Stimulated activated CD8-positive, alpha-beta memory T cell treated with anti-CD3 and anti-CD28 coated beads, Interleukin-4, amount 100 ng/mL, for 24 hours (primary cell): Measurements from ENCODE around the gene RASAL2.
"Not testable (repeated sequence)": the region's sequence is repeated elsewhere in the genome, so short reads cannot be mapped to it uniquely, and the experiment has no call there.

Experiments used
- DNase-seq: peaks from one replicate; pipeline ENCODE4 v3.0.0-alpha.2; 2020; ENCODE audit warnings: low read depth

Gene RASAL2

DNA sequence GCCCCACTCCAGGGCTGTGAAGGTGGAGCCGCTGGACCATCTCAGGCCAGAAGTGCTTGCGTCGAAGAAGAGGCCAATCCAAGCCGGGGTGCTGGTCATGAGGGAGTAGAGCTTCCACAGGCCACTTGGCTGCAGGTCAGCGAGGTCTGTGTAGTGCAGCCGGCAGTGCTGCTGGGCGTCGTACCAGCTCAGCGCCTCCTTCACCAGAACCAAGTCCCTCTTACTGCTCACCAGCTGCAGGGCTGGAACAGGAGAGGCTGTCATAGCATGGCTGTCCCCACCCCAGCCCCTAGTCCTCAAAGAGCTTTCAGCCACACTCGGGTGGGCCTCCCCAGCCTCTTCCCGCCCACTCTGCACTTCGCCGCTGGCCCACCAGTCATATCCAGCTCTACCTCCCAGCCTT lies 400.7 kb downstream of the RASAL2 start:
- DNase-seq = no peak

DNA sequence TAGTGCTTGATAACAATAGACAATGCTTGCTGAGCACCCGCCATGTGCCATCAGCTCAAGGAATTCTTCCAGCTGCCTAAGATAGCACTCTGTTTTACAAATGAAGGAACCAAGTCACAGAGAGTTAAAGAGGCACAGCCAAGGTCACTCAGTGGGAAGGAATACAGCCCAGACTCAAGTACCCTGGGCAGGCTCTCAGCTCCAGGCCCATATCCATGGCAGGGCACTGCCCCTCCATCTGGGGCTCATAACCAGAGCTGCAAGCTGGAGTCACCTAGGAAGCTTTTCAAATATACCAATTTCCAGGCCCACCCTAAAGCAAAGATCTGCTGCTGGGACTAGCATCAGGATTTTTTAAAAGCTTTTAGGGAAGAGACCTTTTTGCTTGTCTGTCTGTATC lies 401.3 kb downstream of the RASAL2 start:
- DNase-seq = no peak

DNA sequence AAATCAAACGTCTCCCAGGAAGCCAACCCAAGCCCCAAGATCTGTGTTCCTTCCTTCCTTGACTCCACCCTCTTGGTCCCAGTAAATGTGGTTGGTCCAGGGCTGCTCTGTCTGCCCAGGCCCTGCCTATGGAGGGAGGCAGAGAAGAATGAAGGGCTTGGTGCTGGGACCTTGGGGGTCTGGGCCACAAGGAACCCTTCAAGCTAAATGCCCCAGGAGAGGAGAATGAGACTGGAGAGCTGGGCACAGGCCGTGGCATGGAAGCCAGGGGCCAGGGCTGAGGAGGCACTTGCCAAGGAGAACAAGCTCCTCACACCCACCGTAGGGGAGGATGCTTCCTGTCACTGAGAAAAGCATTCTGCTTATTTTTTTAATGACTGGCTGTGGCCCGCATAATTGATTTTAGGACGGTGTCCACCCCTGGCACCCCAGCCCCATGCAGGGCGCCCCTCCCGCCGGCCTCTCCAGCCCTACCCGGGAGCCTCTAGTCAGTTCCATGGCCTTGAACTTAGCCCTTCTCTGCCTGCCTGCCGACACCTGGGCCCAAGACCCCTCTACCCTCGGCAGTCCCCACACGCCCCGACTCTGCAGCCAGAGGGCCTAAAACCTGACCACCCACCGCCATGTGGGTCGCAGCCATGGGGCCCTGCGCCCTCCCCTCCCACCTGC lies 402.0 kb downstream of the RASAL2 start:
- DNase-seq = no peak

DNA sequence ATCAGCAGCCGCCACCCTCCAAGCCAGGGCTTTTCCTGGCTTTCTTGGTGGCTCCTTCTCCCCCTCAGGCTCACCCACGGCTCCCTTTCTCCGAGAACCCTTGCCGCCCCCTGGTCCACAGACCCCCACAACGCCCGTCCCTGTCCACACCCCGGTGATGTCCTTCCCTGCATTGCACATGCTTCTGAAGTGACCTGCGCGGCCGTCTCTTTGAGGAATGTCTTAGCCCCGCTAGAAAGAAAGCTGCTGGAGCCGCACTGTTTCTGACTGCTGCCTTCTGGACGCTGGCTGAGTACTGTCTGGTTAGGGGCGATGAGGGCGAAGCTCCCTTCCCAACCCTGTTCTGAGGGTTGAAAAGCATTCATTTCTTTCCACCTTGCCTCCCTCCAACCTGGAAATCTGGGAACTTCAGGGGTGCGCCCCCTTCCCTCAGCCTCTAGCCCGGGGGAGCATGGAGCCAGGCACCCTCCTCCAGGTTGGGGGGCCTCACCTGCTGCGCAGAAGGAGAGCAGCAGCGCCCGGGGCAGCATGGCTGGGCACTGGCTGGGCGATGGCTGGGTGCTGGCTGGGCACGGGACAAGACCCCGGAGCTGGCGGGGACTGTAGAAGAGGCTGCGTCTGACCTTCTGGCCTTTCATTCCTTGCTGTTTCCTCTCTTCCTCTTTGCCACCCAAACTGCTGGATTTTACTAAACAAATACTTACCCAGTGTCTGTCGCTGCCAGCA lies 402.7 kb downstream of the RASAL2 start, which contains the start of gene CLEC20A:
CLEC20A (minus strand) TSS at position 555 of the 726 bp plus-strand sequence; CDS start at position 530, 25 bp downstream.
- no peak for DNase-seq

DNA sequence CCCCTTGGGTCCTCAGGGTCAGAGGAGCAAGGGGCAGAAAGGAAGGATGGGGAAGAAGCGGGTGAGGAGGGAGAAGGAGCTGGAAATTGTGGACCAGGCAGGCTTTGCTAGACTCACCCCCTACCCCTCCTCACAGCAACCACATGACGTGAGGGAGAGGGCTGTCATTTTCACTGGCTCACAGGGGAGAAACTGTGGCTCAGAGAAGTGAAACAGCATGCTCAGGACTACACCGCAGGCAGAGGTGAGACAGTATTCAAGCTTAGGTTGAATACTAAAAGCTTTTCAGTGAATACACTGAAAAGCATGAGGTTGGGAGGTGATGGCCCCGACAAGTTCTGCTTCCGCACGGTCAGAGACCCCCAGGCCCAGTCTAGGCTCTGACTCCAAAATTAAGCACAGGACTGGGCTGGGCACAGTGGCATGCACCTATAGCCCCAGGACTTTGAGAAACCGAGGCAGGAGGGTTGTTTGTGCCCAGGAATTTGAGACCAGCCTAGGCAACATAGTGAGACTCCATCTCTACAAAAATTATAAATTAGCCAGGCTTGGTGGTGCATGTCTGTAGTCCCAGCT lies 404.1 kb downstream of the RASAL2 start:
- DNase-seq = no peak

DNA sequence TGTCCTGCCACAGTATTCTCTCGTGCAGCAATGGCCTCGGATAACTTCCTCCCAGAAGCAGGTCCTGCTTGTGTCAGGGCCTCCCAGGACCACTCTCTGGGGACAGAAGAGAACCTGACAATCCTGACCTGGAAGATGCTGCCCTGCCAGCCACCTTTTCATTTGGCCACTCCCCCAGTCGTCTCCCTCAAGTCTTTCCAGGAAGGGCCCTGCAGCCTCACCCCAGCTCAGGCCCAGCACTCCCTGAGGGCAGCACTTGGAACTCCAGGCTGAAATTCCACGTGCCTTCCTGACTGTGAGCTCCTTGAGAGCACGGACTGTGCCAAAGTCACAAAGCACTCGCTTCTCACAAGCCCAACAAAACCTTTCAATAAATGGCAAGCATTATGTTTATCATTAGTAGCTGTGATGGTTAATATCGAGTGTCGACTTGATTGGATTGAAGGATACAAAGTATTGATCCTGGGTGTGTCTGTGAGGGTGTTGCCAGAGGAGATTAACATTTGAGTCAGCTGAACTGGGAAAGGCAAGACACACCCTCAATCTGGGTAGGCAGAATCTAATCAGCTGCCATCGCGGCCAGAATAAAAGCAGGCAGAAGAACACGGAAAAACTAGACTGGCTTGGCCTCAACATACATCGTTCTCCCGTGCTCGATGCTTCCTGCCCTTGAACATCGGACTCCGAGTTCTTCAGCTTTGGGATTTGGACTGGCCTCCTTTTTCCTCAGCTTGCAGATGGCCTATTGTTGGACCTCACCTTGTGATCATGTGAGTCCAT lies 405.2 kb downstream of the RASAL2 start:
- DNase-seq = no peak

DNA sequence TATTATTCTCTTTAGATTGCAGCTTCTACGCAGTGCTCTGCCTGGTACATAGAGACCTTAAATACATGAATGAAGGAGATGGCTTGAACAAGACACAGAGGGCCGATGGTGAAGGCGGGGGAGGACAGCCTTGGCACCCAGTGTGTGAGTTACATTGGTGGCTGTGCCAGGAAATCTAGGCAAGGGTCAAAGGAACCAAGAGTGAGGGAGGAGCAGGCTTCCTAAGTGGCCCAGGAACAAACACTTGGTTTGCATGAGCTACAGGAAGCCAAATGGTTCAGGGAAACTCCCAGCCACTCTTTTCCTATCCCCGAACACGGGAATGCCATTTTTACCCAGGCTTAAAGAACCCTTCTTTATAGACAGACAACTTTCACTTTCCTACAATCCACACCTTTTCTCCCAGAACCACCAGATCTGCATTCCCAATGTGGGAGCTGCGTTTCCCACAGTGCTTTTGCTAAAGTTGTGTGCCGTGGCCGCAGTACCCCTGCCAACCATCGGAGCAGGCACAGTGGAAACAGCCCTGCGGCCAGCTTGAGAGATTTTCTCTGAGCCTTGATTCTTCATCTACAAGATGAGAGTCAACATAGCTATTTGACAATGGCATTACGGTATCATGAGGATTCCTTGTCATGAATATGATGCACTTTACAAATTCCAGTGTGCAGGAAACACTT lies 406.3 kb downstream of the RASAL2 start:
- DNase-seq = no peak

DNA sequence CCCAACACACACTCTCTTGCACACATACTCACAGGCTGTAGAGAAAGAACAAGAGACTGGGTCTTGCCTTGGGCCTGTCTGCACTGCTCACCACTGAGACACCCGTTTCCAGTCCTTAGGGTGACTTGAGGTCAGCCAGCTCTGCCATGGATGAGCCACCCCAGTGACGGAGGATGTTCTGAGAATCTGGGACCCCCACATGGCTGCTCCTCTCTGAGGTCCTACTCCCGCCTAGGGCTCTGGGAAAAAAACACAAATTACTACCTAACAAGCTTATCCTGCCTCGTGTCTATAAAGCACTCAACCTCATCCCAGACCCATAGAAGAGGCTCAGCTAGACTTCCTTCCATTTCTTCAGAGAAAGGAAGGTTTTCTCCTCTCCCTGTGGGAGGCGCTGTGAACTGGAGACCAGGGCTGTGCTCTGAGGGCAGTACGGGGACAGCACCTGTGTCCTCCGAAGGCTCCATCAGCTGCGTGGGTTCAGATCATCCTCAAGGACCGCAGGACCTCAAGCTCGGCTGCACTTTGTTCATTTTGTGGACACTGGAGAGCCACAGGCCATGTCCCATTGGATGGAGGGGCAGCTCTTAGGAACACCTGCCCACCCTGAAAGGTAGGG lies 407.1 kb downstream of the RASAL2 start:
- DNase-seq = no peak

DNA sequence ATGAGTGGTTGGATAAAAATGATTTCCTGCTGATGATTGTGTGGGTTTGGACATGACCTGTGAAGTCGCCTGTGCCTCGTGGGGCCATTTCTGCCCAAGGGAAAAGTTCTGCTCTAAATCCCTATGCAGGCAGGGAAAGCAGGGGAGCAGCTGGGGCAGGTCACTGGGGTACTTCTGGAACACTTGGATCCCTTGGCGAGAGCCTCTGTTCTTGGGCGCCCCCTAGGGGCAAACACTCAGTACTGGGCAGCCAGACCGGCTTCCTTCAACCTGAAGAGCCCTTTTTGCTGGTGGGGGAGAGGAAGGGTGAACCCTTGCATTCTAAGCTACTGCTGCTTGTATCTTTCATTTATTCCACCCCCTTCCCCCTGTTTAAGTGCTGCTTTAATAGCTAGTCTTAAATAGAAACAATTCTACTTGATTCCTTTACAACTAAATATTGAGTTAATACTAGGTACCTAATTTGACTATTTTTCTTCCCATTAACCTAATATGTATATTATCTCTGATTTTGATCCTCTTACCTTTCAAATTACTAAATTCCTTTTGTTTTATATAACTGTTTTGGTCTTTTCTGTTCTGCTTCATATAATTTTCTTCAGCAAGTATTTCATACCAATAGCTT lies 407.9 kb downstream of the RASAL2 start:
- DNase-seq = peak; percentile 24

DNA sequence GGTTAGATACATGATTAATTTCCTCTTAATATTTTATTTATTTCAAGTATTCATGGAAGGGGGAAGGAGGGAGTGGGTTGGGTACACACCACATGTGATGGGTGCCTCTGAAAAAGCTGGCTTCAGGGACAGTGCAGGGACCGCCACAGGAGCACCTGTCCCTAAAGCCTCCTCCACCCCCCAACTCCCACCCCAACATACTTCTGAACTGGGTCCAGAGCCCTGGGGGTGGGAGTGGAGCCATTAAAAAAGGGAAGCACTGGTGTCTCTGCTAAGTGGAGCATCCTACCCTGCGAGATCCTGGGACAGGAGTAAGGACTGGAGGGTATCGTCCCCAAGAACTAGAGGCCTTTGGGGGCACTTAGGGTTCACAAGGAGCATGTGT lies 408.4 kb downstream of the RASAL2 start:
- no peak for DNase-seq

DNA sequence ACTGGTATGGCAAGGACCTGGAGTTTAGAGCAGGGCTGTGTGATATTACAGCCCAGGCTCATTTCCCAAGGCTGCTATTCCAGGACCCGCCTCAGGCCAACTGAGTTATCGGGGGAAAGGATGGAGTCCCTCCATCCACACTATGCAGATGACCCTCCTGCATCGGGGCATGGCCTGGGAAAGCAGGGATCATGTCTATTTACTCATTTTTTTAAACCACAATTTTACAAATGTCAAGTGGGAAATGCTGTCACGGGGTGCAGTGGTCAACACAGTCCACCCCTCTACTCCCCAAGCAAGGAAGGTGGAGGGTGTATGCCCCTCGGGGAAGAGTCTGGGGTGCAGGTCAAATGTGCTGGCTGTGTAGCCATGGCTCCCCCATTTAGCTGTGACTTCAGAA lies 409.0 kb downstream of the RASAL2 start:
- DNase-seq = no peak

DNA sequence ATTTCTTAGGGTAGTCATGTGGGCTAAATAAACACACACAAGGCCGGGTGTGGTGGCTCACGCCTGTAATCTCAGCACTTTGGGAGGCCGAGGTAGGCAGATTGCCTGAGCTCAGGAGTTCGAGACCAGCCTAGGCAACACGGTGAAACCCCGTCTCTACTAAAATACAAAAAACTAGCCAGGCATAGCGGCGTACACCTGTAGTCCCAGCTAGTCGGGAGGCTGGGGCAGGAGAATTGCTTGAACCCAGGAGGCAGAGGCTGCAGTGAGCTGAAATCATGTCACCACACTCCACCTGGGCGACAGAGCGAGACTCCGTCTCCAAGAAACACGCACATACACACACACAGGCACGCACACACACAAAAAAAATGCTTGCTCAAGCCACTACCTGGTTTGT lies 409.4 kb downstream of the RASAL2 start:
- not testable (repeated sequence) for DNase-seq

DNA sequence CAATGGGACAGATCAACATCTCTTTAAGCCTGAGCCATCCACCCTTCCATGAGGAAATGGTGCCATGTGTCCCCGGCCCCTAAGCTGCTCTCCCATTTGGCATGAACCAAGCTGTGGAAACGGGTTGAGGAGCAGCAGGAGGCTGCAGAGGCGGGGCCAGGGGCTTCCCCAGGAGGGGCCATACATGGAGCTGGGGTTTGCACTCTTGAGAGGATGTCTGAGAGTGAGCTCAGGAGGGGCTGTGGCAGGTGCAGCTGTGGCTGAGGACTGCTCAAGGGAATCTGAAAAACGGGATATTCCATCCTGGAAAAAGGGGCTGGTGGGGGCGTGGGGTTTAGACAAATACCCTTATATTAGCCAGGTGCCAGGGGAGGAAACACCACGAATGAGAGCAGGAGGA lies 409.9 kb downstream of the RASAL2 start:
- no peak for DNase-seq

DNA sequence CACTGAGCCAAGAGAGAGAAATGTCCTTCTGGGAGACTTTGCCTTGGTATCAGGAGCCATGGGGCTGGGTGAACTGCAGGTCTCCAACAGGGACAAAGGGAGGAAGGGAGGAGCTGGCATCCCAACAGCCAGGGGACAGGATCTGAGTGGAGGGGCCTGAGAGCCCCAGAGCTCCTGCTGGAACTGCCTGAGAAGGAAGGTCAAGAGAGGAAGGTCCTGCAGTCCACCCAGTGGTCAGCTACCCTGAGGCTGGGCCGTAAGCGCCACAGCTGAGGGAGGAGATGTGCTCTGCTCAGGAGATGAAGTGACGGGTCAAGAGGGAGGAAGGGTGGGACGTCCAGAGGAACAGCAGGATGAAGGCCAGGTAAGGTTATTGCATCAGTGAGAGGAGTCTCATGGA lies 410.4 kb downstream of the RASAL2 start:
- no peak for DNase-seq

DNA sequence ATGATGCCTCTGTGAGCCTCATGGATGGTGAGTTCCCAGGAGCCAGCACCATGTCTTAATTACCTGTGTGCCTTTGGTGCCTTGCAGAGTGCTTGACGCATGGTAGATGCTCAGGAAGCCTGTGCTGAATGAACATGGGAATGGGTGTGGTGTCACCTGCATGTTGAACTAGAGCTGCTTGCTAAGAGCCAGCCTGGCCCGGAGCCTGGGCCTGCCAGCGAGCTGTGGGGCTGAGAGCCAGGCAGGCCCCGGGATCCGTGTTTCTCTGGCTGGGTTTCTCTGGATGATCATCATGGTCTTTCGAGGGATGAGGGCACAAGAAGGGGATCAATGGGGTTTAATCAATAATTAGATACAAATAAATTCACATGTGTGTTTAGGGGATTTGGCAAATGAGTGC lies 412.3 kb downstream of the RASAL2 start:
- DNase-seq = no peak

DNA sequence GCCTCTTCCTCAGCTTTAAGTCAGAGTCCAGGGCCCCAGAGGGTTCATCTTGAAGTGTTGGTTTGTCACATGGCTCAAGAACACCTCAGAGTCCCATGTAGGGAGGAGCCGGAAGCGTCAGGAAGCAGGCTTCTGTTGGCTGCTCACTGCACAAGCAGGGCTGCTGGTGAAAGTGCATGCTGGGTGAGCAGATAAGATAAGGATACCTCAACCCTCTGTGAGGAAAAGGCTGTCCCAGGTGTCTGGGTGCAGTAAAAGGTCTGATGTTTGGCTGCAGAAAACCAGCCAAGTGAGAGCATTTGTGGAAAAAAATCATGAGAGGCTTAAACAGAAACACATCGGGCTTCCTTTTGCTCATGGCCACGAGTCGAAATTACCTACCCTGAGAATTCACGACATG lies 412.8 kb downstream of the RASAL2 start:
- no peak for DNase-seq

DNA sequence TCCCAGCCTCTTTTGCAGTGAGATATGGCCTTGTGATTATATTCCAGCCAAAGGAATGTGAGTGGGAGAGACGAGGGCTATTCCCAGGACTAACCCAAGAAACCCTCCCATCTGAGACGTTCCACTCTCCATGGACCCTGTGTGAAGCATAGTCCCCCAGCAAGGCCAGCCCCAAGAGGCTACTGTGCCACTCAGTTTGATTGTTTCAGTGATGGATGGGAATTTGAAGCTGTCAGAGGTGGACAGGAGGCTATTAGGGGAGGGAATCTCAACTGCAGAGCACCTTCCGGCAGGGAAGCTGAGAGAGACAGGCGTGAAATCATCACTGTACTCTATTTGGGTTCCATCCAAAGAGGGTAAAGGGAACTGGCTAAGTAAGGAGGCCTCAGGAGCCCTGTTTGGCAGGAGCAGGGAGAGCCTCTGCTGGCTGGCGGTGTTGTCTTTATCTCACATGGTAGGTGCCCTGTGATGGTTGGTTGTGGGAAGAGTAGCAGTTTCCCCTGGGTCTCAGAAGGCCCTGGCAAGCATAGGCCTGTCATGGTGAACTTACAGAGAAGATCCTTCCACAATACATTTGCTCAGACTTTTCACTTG lies 415.6 kb downstream of the RASAL2 start:
- no peak for DNase-seq

DNA sequence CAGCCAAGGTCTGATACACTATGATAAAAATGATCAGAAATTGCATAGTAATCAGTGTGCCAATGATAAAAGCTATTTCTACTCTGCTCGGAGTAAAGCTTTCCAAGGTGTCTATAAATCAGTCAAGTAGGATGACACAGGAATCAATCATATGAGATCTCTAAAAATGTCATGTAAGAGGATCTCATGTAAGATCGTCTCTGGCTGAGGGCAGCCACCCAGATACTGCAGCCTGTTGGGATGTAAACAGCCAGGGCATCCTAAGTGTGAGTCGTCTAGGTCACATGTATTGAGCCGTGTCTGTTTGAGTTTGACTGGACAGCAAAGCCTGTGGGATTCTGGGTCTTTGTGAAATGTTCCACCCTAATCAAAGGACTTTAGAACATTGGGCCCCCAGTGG lies 416.3 kb downstream of the RASAL2 start:
- no peak for DNase-seq

DNA sequence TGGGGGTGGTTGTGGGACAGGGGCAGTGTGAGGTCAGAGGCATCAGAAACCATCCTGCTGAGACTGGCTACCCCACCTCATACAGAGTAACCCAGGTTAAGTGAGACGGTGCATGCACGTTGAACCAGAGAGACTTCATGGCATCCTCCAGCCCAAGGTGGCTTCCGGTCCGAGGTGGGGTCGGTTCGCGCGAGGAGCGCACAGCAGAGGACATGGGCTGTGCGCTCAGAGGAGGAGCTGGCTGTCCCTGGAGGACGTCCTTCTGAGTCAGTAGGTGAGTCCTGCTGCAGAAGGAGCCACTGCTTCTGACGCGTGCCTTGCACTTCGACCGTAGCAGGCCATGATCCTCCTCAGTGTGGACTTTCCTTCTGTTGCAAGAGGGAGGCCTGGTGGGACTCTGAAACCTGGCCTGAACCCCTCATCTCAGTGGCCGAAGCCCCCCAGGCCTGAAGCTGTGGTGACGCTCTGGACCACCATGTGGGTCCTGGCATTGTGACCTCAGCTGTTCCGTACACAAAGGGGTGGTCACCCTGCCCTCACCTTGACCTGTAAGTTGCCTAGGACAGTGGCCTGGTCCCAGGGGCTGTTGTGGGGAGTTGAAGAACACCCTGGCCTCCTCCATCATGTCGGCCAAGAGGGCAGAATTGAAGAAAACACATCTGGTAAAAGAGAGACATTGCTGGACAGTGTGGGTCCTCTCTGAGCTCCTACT lies 418.8 kb downstream of the RASAL2 start, which contains the start of gene TEX35:
TEX35 (plus strand) TSS at position 544 of the 712 bp plus-strand sequence; CDS start at position 624, 80 bp downstream.
- no peak for DNase-seq
